Activated naive CD4-positive, alpha-beta T cell treated with anti-CD3 and anti-CD28 coated beads for 36 hours (primary cell): ENCODE data around the gene PARD3B. TPM values are rescaled to one million over a fixed set of nuclear protein-coding genes. Genes with fewer than 3 reads are reported as not detected.
A peak's percentile ranks its signal among the peaks of the same experiment; 100 is the strongest.

Source experiments
- CTCF ChIA-PET: fragments of 350-600 bp; sonication (Branson Sonifier 250); formaldehyde crosslinking; loops from one replicate; lab custom pipeline; 2021; ENCODE audit warnings: antibody characterized with exemption; lab: Charles Lee
- DNase-seq: peaks from one replicate; pipeline ENCODE4 v3.0.0-alpha.2; 2020
- H3K27ac Mint-ChIP-seq: one replicate; pipeline ENCODE4 v1.8.0; 2021; ENCODE audit warnings: mild to moderate bottlenecking, mixed read lengths
- H3K27me3 Mint-ChIP-seq: one replicate; pipeline ENCODE4 v1.8.0; 2021; ENCODE audit warnings: low read depth, mixed read lengths
- H3K36me3 Mint-ChIP-seq: one replicate; pipeline ENCODE4 v1.8.0; 2021; ENCODE audit warnings: low read depth, mixed read lengths
- H3K4me1 Mint-ChIP-seq: one replicate; pipeline ENCODE4 v1.8.0; 2021; ENCODE audit warnings: low read depth, mixed read lengths
- H3K4me3 Mint-ChIP-seq: one replicate; pipeline ENCODE4 v1.8.0; 2021; ENCODE audit warnings: mild to moderate bottlenecking, moderate library complexity, mixed read lengths
- H3K9me3 Mint-ChIP-seq: one replicate; pipeline ENCODE4 v1.8.0; 2021; ENCODE audit warnings: mixed read lengths
- intact Hi-C: fragments of 100-400 bp; cut with micrococcal nuclease; formaldehyde crosslinking; loops from one replicate; pipeline ENCODE4 v1.15.1; 2023
- total RNA-seq, 2 experiments: library from RNA; stranded (reverse); gene quantifications; one replicate each; pipeline ENCODE4 v1.2.3, GENCODE V29; 2021

Gene PARD3B
- total RNA-seq, 2 experiments from 2014 or later = 0.15 to 0.43 TPM

- Mint-ChIP-seq H3K36me3 (no peaks in the 10 kb centered on the region), H3K4me3 (no peak overlapping the region), H3K27ac (no peak overlapping the region), H3K9me3 (no peaks in the 10 kb centered on the region), H3K4me1 (peaks cover 11% of the 10 kb centered on the region), H3K27me3 (no peaks in the 10 kb centered on the region)
- intact Hi-C loops = loop anchor here (5.0 to 10.0 kb wide), 2 partner anchors 423 to 1265 kb away; no protein-coding TSS in a partner anchor
- DNase-seq = no peak
- CTCF ChIA-PET = interaction anchor here (0.7 kb wide), 1 partner anchor 306 kb away, joined by 3 read pairs; no protein-coding TSS in a partner anchor
Observed at GRCh38 chr2:205369813-205370212, 824.5 kb downstream of the PARD3B start.

GRCh38 chr2:205370726-205371125 lies 825.5 kb downstream of the PARD3B start:
- H3K4me3 Mint-ChIP-seq = no peak overlapping the region
- H3K36me3 Mint-ChIP-seq = no peaks in the 10 kb centered on the region
- no peak for DNase-seq
- CTCF ChIA-PET = interaction anchor here (1.2 kb wide), 1 partner anchor 10 kb away, joined by 3 read pairs; no protein-coding TSS in a partner anchor
- no peak overlapping the region for H3K27ac Mint-ChIP-seq
- peaks cover 16% of the 10 kb centered on the region for H3K4me1 Mint-ChIP-seq
- intact Hi-C loops = loop anchor here (5.0 to 10.0 kb wide), 2 partner anchors 423 to 1266 kb away; no protein-coding TSS in a partner anchor
- no peaks in the 10 kb centered on the region for H3K9me3 Mint-ChIP-seq
- H3K27me3 Mint-ChIP-seq = no peaks in the 10 kb centered on the region

GRCh38 chr2:205372141-205372540 lies 826.9 kb downstream of the PARD3B start:
- H3K36me3 Mint-ChIP-seq = no peaks in the 10 kb centered on the region
- no peak overlapping the region for H3K4me3 Mint-ChIP-seq
- CTCF ChIA-PET = no interaction called here
- no peaks in the 10 kb centered on the region for H3K27me3 Mint-ChIP-seq
- H3K27ac Mint-ChIP-seq = no peak overlapping the region
- peaks cover 29% of the 10 kb centered on the region for H3K4me1 Mint-ChIP-seq
- H3K9me3 Mint-ChIP-seq = no peaks in the 10 kb centered on the region
- no peak for DNase-seq
- intact Hi-C loops = loop anchor here (2.0 to 10.0 kb wide), 3 partner anchors 101 to 1267 kb away; no protein-coding TSS in a partner anchor

- CTCF ChIA-PET = interaction anchor here (1.4 kb wide), 1 partner anchor 30 kb away, joined by 3 read pairs; no protein-coding TSS in a partner anchor
- intact Hi-C loops = loop anchor here (5.0 to 10.0 kb wide), 2 partner anchors 167 to 1271 kb away; no protein-coding TSS in a partner anchor
- H3K9me3 Mint-ChIP-seq = no peaks in the 10 kb centered on the region
- H3K27ac Mint-ChIP-seq = no peak overlapping the region
- no peaks in the 10 kb centered on the region for H3K27me3 Mint-ChIP-seq
- H3K4me1 Mint-ChIP-seq = peaks cover 37% of the 10 kb centered on the region
- no peaks in the 10 kb centered on the region for H3K36me3 Mint-ChIP-seq
- DNase-seq = no peak
- H3K4me3 Mint-ChIP-seq = no peak overlapping the region
Observed at GRCh38 chr2:205375461-205376448, 830.5 kb downstream of the PARD3B start.

GRCh38 chr2:205377324-205377723 lies 832.0 kb downstream of the PARD3B start:
- intact Hi-C loops = loop anchor here (1.0 to 10.0 kb wide), 3 partner anchors 97 to 1273 kb away; no protein-coding TSS in a partner anchor
- no peak overlapping the region for H3K27ac Mint-ChIP-seq
- H3K4me3 Mint-ChIP-seq = no peak overlapping the region
- no peaks in the 10 kb centered on the region for H3K9me3 Mint-ChIP-seq
- peaks cover 32% of the 10 kb centered on the region for H3K4me1 Mint-ChIP-seq
- CTCF ChIA-PET = interaction anchor here (1.4 kb wide), 1 partner anchor 29 kb away, joined by 3 read pairs; no protein-coding TSS in a partner anchor
- H3K27me3 Mint-ChIP-seq = no peaks in the 10 kb centered on the region
- H3K36me3 Mint-ChIP-seq = no peaks in the 10 kb centered on the region
- peak; percentile 8 for DNase-seq

GRCh38 chr2:205383601-205384000 lies 838.3 kb downstream of the PARD3B start:
- H3K27me3 Mint-ChIP-seq = no peaks in the 10 kb centered on the region

GRCh38 chr2:205386109-205386508 lies 840.8 kb downstream of the PARD3B start:
- Mint-ChIP-seq H3K27me3 (no peaks in the 10 kb centered on the region), H3K9me3 (no peaks in the 10 kb centered on the region), H3K36me3 (no peaks in the 10 kb centered on the region), H3K27ac (no peak overlapping the region), H3K4me1 (no peaks in the 10 kb centered on the region), H3K4me3 (no peak overlapping the region)
- CTCF ChIA-PET = interaction anchor here (0.6 kb wide), 1 partner anchor 11 kb away, joined by 3 read pairs; no protein-coding TSS in a partner anchor
- no peak for DNase-seq
- intact Hi-C loops = no loop called here

More at GRCh38 chr2:205383601-205384000, 838.3 kb downstream of the PARD3B start:
- Mint-ChIP-seq H3K4me1 (no peaks in the 10 kb centered on the region), H3K4me3 (no peak overlapping the region), H3K27ac (no peak overlapping the region), H3K36me3 (no peaks in the 10 kb centered on the region), H3K9me3 (no peaks in the 10 kb centered on the region)
- CTCF ChIA-PET = interaction anchor here (0.9 to 1.0 kb wide), 2 partner anchors 80 to 292 kb away, joined by 3 read pairs; no protein-coding TSS in a partner anchor
- DNase-seq = no peak
- intact Hi-C loops = no loop called here

- no peaks in the 10 kb centered on the region for H3K9me3 Mint-ChIP-seq
- H3K4me1 Mint-ChIP-seq = no peaks in the 10 kb centered on the region
- CTCF ChIA-PET = no interaction called here
- no peak overlapping the region for H3K27ac Mint-ChIP-seq
- intact Hi-C loops = no loop called here
- no peak for DNase-seq
- H3K27me3 Mint-ChIP-seq = no peaks in the 10 kb centered on the region
- no peak overlapping the region for H3K4me3 Mint-ChIP-seq
- no peaks in the 10 kb centered on the region for H3K36me3 Mint-ChIP-seq
Observed at GRCh38 chr2:205387350-205388055, 842.2 kb downstream of the PARD3B start.

- no peak for DNase-seq
- intact Hi-C loops = no loop called here
- Mint-ChIP-seq H3K36me3 (no peaks in the 10 kb centered on the region), H3K9me3 (no peaks in the 10 kb centered on the region), H3K27ac (no peak overlapping the region), H3K4me3 (no peak overlapping the region), H3K4me1 (no peaks in the 10 kb centered on the region), H3K27me3 (no peaks in the 10 kb centered on the region)
- CTCF ChIA-PET = no interaction called here
Observed at GRCh38 chr2:205390866-205391265, 845.6 kb downstream of the PARD3B start.

- no peak for DNase-seq
- Mint-ChIP-seq H3K27ac (no peak overlapping the region), H3K9me3 (no peaks in the 10 kb centered on the region), H3K36me3 (no peaks in the 10 kb centered on the region), H3K27me3 (no peaks in the 10 kb centered on the region), H3K4me3 (no peak overlapping the region), H3K4me1 (no peaks in the 10 kb centered on the region)
- intact Hi-C loops = no loop called here
- CTCF ChIA-PET = no interaction called here
Observed at GRCh38 chr2:205401511-205401910, 856.2 kb downstream of the PARD3B start.

- intact Hi-C loops = no loop called here
- CTCF ChIA-PET = interaction anchor here (1.6 kb wide), 1 partner anchor 8 kb away, joined by 5 read pairs; no protein-coding TSS in a partner anchor
- no peak overlapping the region for H3K4me3 Mint-ChIP-seq
- no peaks in the 10 kb centered on the region for H3K4me1 Mint-ChIP-seq
- DNase-seq = no peak
- no peak overlapping the region for H3K27ac Mint-ChIP-seq
- no peaks in the 10 kb centered on the region for H3K27me3 Mint-ChIP-seq
- no peaks in the 10 kb centered on the region for H3K9me3 Mint-ChIP-seq
- H3K36me3 Mint-ChIP-seq = no peaks in the 10 kb centered on the region
Observed at GRCh38 chr2:205402011-205402410, 856.7 kb downstream of the PARD3B start.
